ENCODE measurements around the gene PPP4C. TPM values are rescaled to one million over a fixed set of nuclear protein-coding genes. Genes with fewer than 3 reads are reported as not detected.

Gene PPP4C
- total RNA-seq, 1 experiment from 2014 or later = 93.2 TPM

GRCh38 chr16:30127993-30128392, 52.2 kb downstream of the PPP4C start:
- Mint-ChIP-seq H3K4me1 (ENCODE audit: insufficient read depth, unreplicated experiment) (peaks cover 10% of the 10 kb centered on the region), H3K27ac (ENCODE audit: low read depth, unreplicated experiment) (no peak overlapping the region), H3K27me3 (ENCODE audit: insufficient read depth, unreplicated experiment) (no peaks in the 10 kb centered on the region), H3K36me3 (ENCODE audit: insufficient read depth, unreplicated experiment) (no peaks in the 10 kb centered on the region), H3K9me3 (ENCODE audit: unreplicated experiment) (no peaks in the 10 kb centered on the region), H3K4me3 (ENCODE audit: unreplicated experiment) (no peak overlapping the region)
- TF ChIP-seq CTCF (IDR thresholded peaks at IDR 0.05; ENCODE audit: unreplicated experiment) = no peak
- ChIA-PET CTCF (no interaction called here), POLR2A (interaction anchor here (0.7 kb wide), 1 partner anchor 471 kb away, joined by 4 read pairs; no protein-coding TSS in a partner anchor)
- no peak for DNase-seq (ENCODE audit: unreplicated experiment)
- intact Hi-C loops (cut with micrococcal nuclease) = no loop called here
- BruUV-seq (replicated peaks) = no TSS peak

GRCh38 chr16:30131869-30132475, 56.2 kb downstream of the PPP4C start:
- ChIA-PET POLR2A (no interaction called here), CTCF (no interaction called here)

GRCh38 chr16:30132591-30132990, 56.8 kb downstream of the PPP4C start:
- POLR2A ChIA-PET = no interaction called here
- no peak for TF ChIP-seq CTCF (IDR thresholded peaks at IDR 0.05; ENCODE audit: unreplicated experiment)
- intact Hi-C loops (cut with micrococcal nuclease) = no loop called here
- Mint-ChIP-seq H3K9me3 (ENCODE audit: unreplicated experiment) (no peaks in the 10 kb centered on the region), H3K27me3 (ENCODE audit: insufficient read depth, unreplicated experiment) (no peaks in the 10 kb centered on the region), H3K4me3 (ENCODE audit: unreplicated experiment) (no peak overlapping the region), H3K27ac (ENCODE audit: low read depth, unreplicated experiment) (no peak overlapping the region), H3K4me1 (ENCODE audit: insufficient read depth, unreplicated experiment) (no peaks in the 10 kb centered on the region), H3K36me3 (ENCODE audit: insufficient read depth, unreplicated experiment) (no peaks in the 10 kb centered on the region)
- no peak for DNase-seq (ENCODE audit: unreplicated experiment)
- CTCF ChIA-PET = interaction anchor here (0.7 kb wide), 1 partner anchor 505 kb away, joined by 3 read pairs; no protein-coding TSS in a partner anchor
- no TSS peak for BruUV-seq (replicated peaks)

More at GRCh38 chr16:30131869-30132475, 56.2 kb downstream of the PPP4C start:
- no peaks in the 10 kb centered on the region for H3K27me3 Mint-ChIP-seq (ENCODE audit: insufficient read depth, unreplicated experiment)
- no peak overlapping the region for H3K4me3 Mint-ChIP-seq (ENCODE audit: unreplicated experiment)
- H3K9me3 Mint-ChIP-seq (ENCODE audit: unreplicated experiment) = no peaks in the 10 kb centered on the region
- H3K4me1 Mint-ChIP-seq (ENCODE audit: insufficient read depth, unreplicated experiment) = no peaks in the 10 kb centered on the region
- TF ChIP-seq CTCF (IDR thresholded peaks at IDR 0.05; ENCODE audit: unreplicated experiment) = no peak
- no peaks in the 10 kb centered on the region for H3K36me3 Mint-ChIP-seq (ENCODE audit: insufficient read depth, unreplicated experiment)
- DNase-seq (ENCODE audit: unreplicated experiment) = no peak
- BruUV-seq (replicated peaks) = no TSS peak
- no peak overlapping the region for H3K27ac Mint-ChIP-seq (ENCODE audit: low read depth, unreplicated experiment)
- intact Hi-C loops (cut with micrococcal nuclease) = no loop called here

Other genes with a start within 250 kb of the PPP4C start
- gene CDIPT, start 212.8 kb upstream of the PPP4C start, total RNA-seq (2022) = 41.3 and 42.7 TPM in 2 replicates
- gene SEZ6L2, start 176.4 kb upstream of the PPP4C start, total RNA-seq (2022) = 1.9 and 3.2 TPM in 2 replicates
- 4.8 and 5.7 TPM in 2 replicates for gene ASPHD1, start 175.5 kb upstream of the PPP4C start, total RNA-seq (2022)
- gene KCTD13, start 149.8 kb upstream of the PPP4C start, total RNA-seq (2022) = 35.5 and 38.9 TPM in 2 replicates
- gene TMEM219, start 113.9 kb upstream of the PPP4C start, total RNA-seq (2022) = 62.1 and 68.1 TPM in 2 replicates
- 29.3 and 33.1 TPM in 2 replicates for gene TAOK2, start 102.1 kb upstream of the PPP4C start, total RNA-seq (2022)
- gene HIRIP3, start 80.4 kb upstream of the PPP4C start, total RNA-seq (2022) = 12.9 and 20.7 TPM in 2 replicates
- 82.0 and 90.1 TPM in 2 replicates for gene INO80E, start 79.8 kb upstream of the PPP4C start, total RNA-seq (2022)
- gene DOC2A, start 65.0 kb upstream of the PPP4C start, total RNA-seq (2022) = 1.2 TPM in 2 replicates
- gene C16orf92, start 52.8 kb upstream of the PPP4C start, total RNA-seq (2022) = not detected in 2 replicates
- 0.21 and 0.27 TPM in 2 replicates for gene TLCD3B, start 44.7 kb upstream of the PPP4C start, total RNA-seq (2022)
- 1,141 and 1,165 TPM in 2 replicates for gene ALDOA, start 10.2 kb upstream of the PPP4C start, total RNA-seq (2022)
- 0.16 and 0.47 TPM in 2 replicates for gene TBX6, start 15.9 kb downstream of the PPP4C start, total RNA-seq (2022)
- gene YPEL3, start 20.2 kb downstream of the PPP4C start, total RNA-seq (2022) = 8.8 and 9.2 TPM in 2 replicates
- gene GDPD3, start 37.5 kb downstream of the PPP4C start, total RNA-seq (2022) = 0.49 and 1.5 TPM in 2 replicates
- 11.7 and 15.0 TPM in 2 replicates for gene MAPK3, start 47.2 kb downstream of the PPP4C start, total RNA-seq (2022)
- 0.83 and 1.9 TPM in 2 replicates for gene CORO1A, start 107.6 kb downstream of the PPP4C start, total RNA-seq (2022)
- 132 and 133 TPM in 2 replicates for gene BOLA2B, start 117.7 kb downstream of the PPP4C start, total RNA-seq (2022)
- gene SLX1A, start 117.9 kb downstream of the PPP4C start, total RNA-seq (2022) = 21.4 and 37.1 TPM in 2 replicates
- 13.4 TPM in 2 replicates for gene SULT1A3, start 123.3 kb downstream of the PPP4C start, total RNA-seq (2022)
- gene NPIPB13, start 172.5 kb downstream of the PPP4C start, total RNA-seq (2022) = 11.6 and 15.3 TPM in 2 replicates

Data from MCF 10A (cell line).